K562 (cell line): Measurements from ENCODE around the gene FAM32A. TPM values are rescaled to one million over a fixed set of nuclear protein-coding genes. Genes with fewer than 3 reads are reported as not detected.

Experiments used
- ATAC-seq: fragments of 200-7000 bp; cut with Tn5 transposase; 3 replicates; pipeline ENCODE4 v1.9.1; 2020; ENCODE audit warnings: moderate library complexity
- BruUV-seq: library from RNA; stranded (reverse); fragments of 400-500 nt; replicated peaks from 2 replicates; lab custom pipeline; 2021; lab: Mats Ljungman, UMichigan
- CTCF ChIA-PET: fragments of 300-600 bp; formaldehyde crosslinking; extraction: SDS; loops from one replicate; lab custom pipeline; 2021; ENCODE audit warnings: low intra/inter-chr PET ratio; lab: Yijun Ruan, JAX
- POLR2A ChIA-PET: fragments of 300-600, 350-650 bp; sonication (Branson Sonifier 250); formaldehyde crosslinking; extraction: SDS; loops from one replicate; lab custom pipeline; 2021; ENCODE audit warnings: antibody characterized with exemption, inconsistent platforms; lab: Yijun Ruan, JAX
- DNase-seq, 4 experiments: peaks; one replicate each; pipeline versions ENCODE4 v3.0.0 to v3.0.0-alpha.2; 2011 to 2018; ENCODE audit warnings: low spot score in 3 of 4, mixed read lengths in 3 of 4; ENCODE audit errors: extremely low read depth in 1 of 4
- FAIRE-seq: peaks from 2 replicates; lab custom pipeline; 2011; peaks lifted over from hg19 to GRCh38; lab: Jason Lieb, UNC
- H2AFZ ChIP-seq: 2 replicates; pipeline ENCODE4 v1.6.0; 2011; ENCODE audit warnings: low read depth, low read length, control low read depth, inconsistent platforms
- H3K27ac ChIP-seq: fragments of 200-600 bp; 3 replicates; pipeline ENCODE4 v1.8.0; 2011; ENCODE audit warnings: low read depth, mild to moderate bottlenecking, control low read depth, inconsistent platforms, low read length, moderate library complexity, mixed read lengths; ENCODE audit errors: extremely low read depth
- H3K27me3 ChIP-seq, 2 experiments: fragments of 300-600 bp in 1 of 2; 2 replicates in 1 of 2; 3 replicates in 1 of 2; pipeline versions ENCODE4 v1.6.0 to v1.8.0; 2011; ENCODE audit warnings: inconsistent platforms in 2 of 2, low read length in 2 of 2, mild to moderate bottlenecking in 1 of 2, mixed read lengths in 1 of 2, moderate library complexity in 1 of 2; ENCODE audit not compliant: control insufficient read depth in 2 of 2, insufficient read depth in 2 of 2
- H3K36me3 ChIP-seq: fragments of 300-600 bp; 3 replicates; pipeline ENCODE4 v1.8.0; 2011; ENCODE audit warnings: mild to moderate bottlenecking, low read length, inconsistent platforms; ENCODE audit not compliant: control insufficient read depth, insufficient read depth
- H3K4me1 ChIP-seq, 2 experiments: fragments of 200-600 bp in 1 of 2; replicated peaks in 1 of 2; 2 replicates in 1 of 2; 3 replicates in 1 of 2; pipeline versions ENCODE4 v1.5.1 to v1.8.0; 2011; ENCODE audit warnings: inconsistent platforms in 2 of 2, low read length in 2 of 2, mild to moderate bottlenecking in 1 of 2, mixed read lengths in 1 of 2, moderate library complexity in 1 of 2; ENCODE audit not compliant: control insufficient read depth in 2 of 2, insufficient read depth in 2 of 2
- H3K4me2 ChIP-seq: 2 replicates; pipeline ENCODE4 v1.6.1; 2011; ENCODE audit warnings: low read length, control low read depth, inconsistent platforms, mixed read lengths; ENCODE audit not compliant: insufficient read depth
- H3K4me3 ChIP-seq: fragments of 200-600 bp; sonication (generic), shearing (Covaris generic); 2 replicates; pipeline ENCODE4 v1.5.1; 2016; ENCODE audit warnings: control low read depth, inconsistent platforms
- H3K79me2 ChIP-seq: fragments of 200-600 bp; 3 replicates; pipeline ENCODE4 v1.8.0; 2011; ENCODE audit warnings: low read length, inconsistent platforms; ENCODE audit not compliant: control insufficient read depth, insufficient read depth
- H3K9ac ChIP-seq, 2 experiments: 2 replicates each; pipeline versions ENCODE4 v1.6.0 to v1.6.1; 2011; ENCODE audit warnings: low read depth in 2 of 2, low read length in 2 of 2, control low read depth in 1 of 2, inconsistent platforms in 1 of 2, mild to moderate bottlenecking in 1 of 2, mixed read lengths in 1 of 2; ENCODE audit not compliant: insufficient read depth in 1 of 2
- H3K9me1 ChIP-seq: one replicate; pipeline ENCODE4 v1.6.0; 2011; ENCODE audit warnings: inconsistent platforms, mild to moderate bottlenecking, low read length, moderate library complexity; ENCODE audit not compliant: control insufficient read depth, insufficient read depth
- H3K9me3 ChIP-seq: replicated peaks from 2 replicates; pipeline ENCODE4 v1.5.1; 2011; ENCODE audit warnings: low read depth, low read length, inconsistent platforms; ENCODE audit not compliant: control insufficient read depth, insufficient read depth
- H4K20me1 ChIP-seq: replicated peaks from 2 replicates; pipeline ENCODE4 v1.6.1; 2011; ENCODE audit warnings: low read length, inconsistent platforms, mixed read lengths; ENCODE audit not compliant: control insufficient read depth, insufficient read depth
- BHLHE40 ChIP-seq: IDR thresholded peaks from 2 replicates; pipeline ENCODE4 v1.6.1; 2011; ENCODE audit warnings: low read length, improper control_type of control experiment
- HNRNPH1 ChIP-seq: fragments of 200-400 bp; formaldehyde crosslinking; optimal IDR thresholded peaks from 2 replicates; pipeline ENCODE3; 2017; ENCODE audit warnings: low read depth, mild to moderate bottlenecking, low read length, moderate library complexity
- SRSF7 ChIP-seq: fragments of 200-400 bp; formaldehyde crosslinking; optimal IDR thresholded peaks from 2 replicates; pipeline ENCODE3; 2017; ENCODE audit warnings: mild to moderate bottlenecking, low read depth, low read length
- WGBS: fragments of 100-300 bp; shearing (Covaris generic); methylation state at CpG from one replicate; pipeline ENCODE4 v1.1.6; 2016; ENCODE audit warnings: low coverage, mixed read lengths; ENCODE audit not compliant: insufficient coverage; ENCODE audit errors: missing lambda C conversion rate; 5-methylcytosine and 5-hydroxymethylcytosine counted together
- in situ Hi-C: fragments of 300-500 bp; cut with MboI; formaldehyde crosslinking; loops from 4 replicates; pipeline ENCODE4 v1.15.0; 2018; ENCODE audit warnings: inconsistent platforms, mixed read lengths
- intact Hi-C: fragments of 100-400 bp; cut with micrococcal nuclease; formaldehyde crosslinking; loops from 2 replicates; pipeline ENCODE4 v1.14.2; 2022
- polyA plus RNA-seq, 8 experiments: library from polyadenylated mRNA; depleted of rRNA in 4 of 8; stranded (reverse) in 5 of 8; unstranded in 3 of 8; fragments of >200 nt; fragmentation: Nextera tagmentation in 2 of 8; fragmentation: Illumina TruSeq in 1 of 8; extraction: Ambion mirVana in 2 of 8; extraction: Trizol in 1 of 8; gene quantifications; 2 replicates each; pipeline versions ENCODE4 v1.2.1 to v1.2.3, GENCODE V29; 2011 to 2014; ENCODE audit warnings: inconsistent platforms in 1 of 8, missing spikeins in 1 of 8
- total RNA-seq, 7 experiments: library from RNA; depleted of rRNA in 6 of 7; stranded (reverse); fragments of >200 nt in 6 of 7; fragmentation: Illumina TruSeq in 2 of 7; extraction: Trizol in 2 of 7; gene quantifications; 2 replicates each; pipeline versions ENCODE4 v1.2.1 to v1.2.3, GENCODE V29; 2011 to 2021; ENCODE audit warnings: low replicate concordance in 1 of 7
- TF ChIP-seq, protein P1 (sequence below): fragments of 450-650 bp; IDR thresholded peaks from 2 replicates; pipeline ENCODE4 v1.6.1; 2016; ENCODE audit warnings: borderline replicate concordance
- TF ChIP-seq, protein P2 (sequence below): fragments of 450-650 bp; IDR thresholded peaks from 2 replicates; pipeline ENCODE4 v1.6.1; 2016; ENCODE audit warnings: low read depth, mild to moderate bottlenecking, moderate library complexity

The FAM32A gene
- total and polyA plus RNA-seq, 9 of the 15 experiments (the other 6 are each of a cell fraction or from before 2014, with no cell fraction given): 30.7 to 96.7 (median 73.7) TPM

DNA sequence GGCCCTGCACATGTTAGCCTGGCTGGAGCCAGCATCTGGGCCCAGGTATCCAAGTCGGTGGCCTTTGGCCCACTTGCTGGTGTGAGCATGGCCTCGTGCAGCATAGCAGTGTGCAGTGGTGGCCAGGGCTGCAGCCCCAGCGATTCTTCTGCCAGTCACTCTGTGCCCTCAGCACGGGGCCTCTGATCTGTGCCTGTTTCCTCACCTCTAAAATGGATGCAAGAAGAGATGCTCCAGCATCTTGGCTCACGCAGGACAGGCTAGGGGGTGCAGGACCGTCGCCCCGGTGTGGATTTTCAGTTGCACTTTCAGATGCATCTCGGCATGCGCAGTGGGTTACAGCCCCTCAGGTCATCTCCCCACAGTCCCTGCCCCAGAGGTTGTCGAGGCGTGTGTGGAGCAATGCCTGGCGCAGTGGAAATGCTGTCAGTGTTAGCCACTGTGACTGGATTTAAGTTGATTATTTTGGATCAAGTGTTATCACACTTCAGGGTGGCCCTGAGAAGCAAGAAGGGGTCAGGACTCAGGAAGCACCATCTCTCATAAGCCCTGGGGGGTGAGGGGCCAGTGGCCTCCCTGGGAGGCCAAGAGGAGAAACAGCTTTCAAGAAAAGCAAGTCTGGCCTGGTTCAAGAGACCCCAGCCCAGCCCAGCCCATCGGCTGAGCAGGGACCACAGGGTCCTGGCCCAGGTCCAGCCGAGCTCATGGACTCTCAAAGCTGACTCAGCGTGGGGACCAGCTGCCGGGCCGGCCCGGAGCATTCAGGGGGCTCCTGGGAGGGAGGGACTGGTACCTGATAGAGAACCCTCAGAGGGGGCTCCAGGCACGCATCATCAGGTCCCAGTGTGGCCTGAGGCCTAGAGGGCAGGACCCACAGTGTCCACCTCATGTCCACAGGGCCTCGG is 40.3 kb downstream of the FAM32A start:
- intact Hi-C loops: no loop called here
- H3K36me3 ChIP-seq: peaks cover 44% of the 10 kb centered on the region; the same call in 2 of the 3 replicates

More for the DNA sequence above, 40.3 kb downstream of the FAM32A start:
- Histone ChIP-seq H3K4me3 (no peak overlapping the region), H3K4me1 (peaks cover 0 to 8% of the 10 kb centered on the region in 2 experiments; a peak in 2 of 5 replicates), H2AFZ (no peak overlapping the region), H3K27ac (no peak overlapping the region), H3K9me3 (peaks cover 13% of the 10 kb centered on the region), H4K20me1 (no peaks in the 10 kb centered on the region), H3K9me1 (peaks cover 4% of the 10 kb centered on the region), H3K9ac (no peak overlapping the region), H3K4me2 (no peak overlapping the region), H3K79me2 (no peaks in the 10 kb centered on the region), H3K27me3 (no peaks in the 10 kb centered on the region)
- 80% methylated on average over 15 of the region's 21 CpGs for WGBS
- POLR2A ChIA-PET: interaction anchor here (0.5 kb wide), 1 partner anchor 102 kb away, joined by 3 read pairs; no protein-coding TSS in a partner anchor
- no peak for DNase-seq
- TF ChIP-seq, protein P1, sequence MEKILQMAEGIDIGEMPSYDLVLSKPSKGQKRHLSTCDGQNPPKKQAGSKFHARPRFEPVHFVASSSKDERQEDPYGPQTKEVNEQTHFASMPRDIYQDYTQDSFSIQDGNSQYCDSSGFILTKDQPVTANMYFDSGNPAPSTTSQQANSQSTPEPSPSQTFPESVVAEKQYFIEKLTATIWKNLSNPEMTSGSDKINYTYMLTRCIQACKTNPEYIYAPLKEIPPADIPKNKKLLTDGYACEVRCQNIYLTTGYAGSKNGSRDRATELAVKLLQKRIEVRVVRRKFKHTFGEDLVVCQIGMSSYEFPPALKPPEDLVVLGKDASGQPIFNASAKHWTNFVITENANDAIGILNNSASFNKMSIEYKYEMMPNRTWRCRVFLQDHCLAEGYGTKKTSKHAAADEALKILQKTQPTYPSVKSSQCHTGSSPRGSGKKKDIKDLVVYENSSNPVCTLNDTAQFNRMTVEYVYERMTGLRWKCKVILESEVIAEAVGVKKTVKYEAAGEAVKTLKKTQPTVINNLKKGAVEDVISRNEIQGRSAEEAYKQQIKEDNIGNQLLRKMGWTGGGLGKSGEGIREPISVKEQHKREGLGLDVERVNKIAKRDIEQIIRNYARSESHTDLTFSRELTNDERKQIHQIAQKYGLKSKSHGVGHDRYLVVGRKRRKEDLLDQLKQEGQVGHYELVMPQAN: no peak
- TF ChIP-seq HNRNPH1 (no peak), SRSF7 (no peak), BHLHE40 (no peak)
- TF ChIP-seq, protein P2, sequence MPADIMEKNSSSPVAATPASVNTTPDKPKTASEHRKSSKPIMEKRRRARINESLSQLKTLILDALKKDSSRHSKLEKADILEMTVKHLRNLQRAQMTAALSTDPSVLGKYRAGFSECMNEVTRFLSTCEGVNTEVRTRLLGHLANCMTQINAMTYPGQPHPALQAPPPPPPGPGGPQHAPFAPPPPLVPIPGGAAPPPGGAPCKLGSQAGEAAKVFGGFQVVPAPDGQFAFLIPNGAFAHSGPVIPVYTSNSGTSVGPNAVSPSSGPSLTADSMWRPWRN: no peak
- CTCF ChIA-PET: no interaction called here
- FAIRE-seq: no peak
- in situ Hi-C loops: no loop called here
- no TSS peak for BruUV-seq
- ATAC-seq: no peak
